HG03103 (cell line): ENCODE results near the gene DAB1.

Experiments used
- ATAC-seq: cut with Tn5 transposase; IDR thresholded peaks from one replicate; pipeline ENCODE4 v1.9.1; 2021; ENCODE audit warnings: low read depth; ENCODE audit not compliant: unreplicated experiment

The DAB1 gene

GRCh38 chr1:57423656-57424211, at the start of gene DAB1:
Gene DAB1, minus strand, starts transcription at chr1:57424060. Its CDS starts 133,030 bp downstream, at chr1:57291030.
- no peak for ATAC-seq

DNA sequence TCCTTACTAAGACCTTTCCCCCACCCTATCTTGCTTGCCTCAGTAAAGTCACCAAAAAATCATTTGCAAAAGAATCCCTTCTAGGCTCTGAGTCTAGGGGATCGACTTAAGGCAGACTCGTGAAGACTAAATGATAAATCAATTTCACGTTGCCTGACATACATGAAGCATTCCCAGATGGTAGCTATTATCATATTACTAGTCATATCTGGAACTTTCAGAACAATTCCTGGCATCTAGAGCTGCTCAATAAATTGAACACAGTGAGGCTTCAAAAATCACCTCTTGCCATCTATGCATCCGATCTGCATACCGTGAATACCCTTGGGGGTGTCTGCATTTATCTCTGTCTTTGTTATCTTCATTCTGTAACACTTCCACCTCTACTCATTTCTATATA, 49.6 kb upstream of the DAB1 start:
- ATAC-seq: no peak

- ATAC-seq: no peak
These were observed 48.1 kb upstream of the DAB1 start for GRCh38 chr1:57471995-57472394.

DNA sequence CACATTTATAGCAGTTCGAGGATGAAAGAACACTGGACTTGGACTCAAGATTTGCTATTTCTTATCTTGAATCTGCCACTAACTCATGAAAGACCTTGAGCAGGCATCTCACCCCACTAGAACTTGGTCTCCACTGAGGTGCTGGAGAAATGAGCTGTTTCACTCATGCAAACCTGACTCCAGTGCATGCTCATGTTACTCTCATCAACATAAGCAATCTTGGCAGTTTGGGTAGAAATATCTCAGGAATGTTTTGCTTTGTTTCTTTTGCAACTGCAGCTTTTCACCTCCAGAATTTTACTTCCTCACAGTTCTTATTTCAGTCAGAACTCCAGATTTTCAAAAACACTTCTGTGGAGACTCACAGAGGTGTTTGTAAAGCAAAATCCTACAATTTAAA, 46.2 kb upstream of the DAB1 start:
- ATAC-seq: no peak

DNA sequence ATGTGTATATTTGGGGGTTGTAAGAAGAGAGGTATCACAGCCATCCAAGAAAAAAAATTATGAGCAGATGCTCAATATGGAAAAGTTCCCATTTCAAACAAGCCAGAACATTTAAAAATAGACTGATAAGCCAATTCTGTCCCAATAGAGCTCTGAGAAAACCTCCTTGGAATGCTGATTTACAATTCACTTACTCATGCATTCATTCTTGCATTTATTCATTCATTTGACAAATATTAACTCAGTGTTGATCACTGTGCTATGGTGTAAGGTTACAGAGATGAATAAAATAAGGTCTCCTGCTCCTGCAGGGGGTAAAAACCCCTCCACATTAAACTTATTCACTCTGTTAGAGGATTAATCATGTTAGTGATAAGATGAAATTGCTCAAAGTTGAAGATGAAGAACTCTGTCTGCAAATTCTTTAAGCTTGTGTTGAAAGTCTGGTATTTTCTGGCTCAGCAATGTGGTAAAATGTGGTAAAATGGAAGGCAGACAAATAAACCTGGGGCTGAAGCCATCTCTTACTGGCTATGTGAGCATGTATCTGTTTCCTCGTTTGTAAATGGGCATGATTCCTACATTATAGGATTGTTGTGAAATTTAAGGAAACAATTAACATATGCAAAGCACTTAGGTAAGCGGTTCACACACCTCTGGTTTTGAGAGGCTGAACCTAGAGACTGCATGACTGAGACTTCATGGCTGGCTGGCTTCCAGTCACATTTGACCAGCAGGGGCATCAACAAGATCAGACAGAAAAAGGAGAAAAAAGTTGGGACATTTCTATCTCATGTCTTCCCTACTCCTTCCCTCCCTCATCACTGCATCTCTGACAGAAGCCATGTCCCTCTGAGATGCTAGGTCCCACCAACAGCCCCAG, 45.0 kb upstream of the DAB1 start:
- no peak for ATAC-seq

DNA sequence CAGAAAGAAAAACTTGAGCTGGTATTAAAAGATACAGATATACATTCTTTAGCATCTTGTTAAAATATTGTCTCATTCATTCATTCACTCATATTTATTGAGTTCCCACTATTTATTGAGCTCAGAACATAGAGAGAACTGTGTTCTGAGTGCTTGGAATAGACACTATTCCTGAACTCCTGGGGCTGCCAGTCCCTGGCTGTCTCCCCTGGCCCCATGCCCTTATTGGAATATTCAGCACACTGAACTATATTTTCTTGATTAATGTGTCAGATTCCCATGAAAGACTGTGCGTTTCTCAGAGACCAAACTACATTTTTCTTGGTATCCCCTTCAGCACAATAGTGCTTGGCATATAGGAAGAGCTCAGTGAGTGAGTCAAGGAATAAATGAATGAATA, 44.0 kb upstream of the DAB1 start:
- ATAC-seq: no peak

DNA sequence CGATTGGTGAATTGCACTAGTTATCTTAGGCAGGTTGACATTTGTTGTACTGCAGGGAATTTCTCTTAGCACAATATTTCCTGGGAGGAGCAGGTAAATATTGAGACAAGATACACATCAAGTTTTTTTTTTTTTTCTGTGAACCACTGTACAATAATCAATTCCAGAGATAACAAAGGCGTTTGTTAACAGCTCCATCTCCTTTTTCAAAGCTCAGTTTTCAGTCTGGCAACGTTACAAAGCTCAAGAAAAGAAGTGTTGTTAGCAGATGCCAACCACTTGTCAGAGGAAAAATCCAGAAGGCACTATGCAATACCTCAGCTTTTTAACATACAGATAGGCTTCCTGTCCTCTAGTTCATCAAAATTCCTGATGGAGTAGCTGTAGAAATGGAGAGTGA, 40.9 kb upstream of the DAB1 start:
- no peak for ATAC-seq

- no peak for ATAC-seq
These were observed 39.5 kb upstream of the DAB1 start for GRCh38 chr1:57463343-57463742.

DNA sequence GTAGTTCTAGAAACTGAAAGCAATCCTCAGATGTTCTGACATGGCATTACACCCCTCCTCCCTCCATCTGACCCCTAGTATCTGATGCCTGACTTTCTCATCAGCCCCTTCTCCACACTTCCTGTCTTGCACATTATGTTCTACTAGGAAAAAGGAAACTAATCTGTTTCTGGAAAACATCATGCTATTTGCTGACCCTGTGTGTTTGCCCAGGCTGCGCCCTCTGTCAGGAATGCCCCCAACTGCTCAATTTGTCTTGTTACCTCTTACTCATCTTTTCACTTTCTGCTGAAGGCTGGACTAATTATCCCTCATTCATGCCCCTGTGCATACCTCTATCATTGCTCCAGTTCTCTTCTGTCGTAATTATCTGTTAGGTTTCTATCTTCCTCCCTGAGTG, 37.5 kb upstream of the DAB1 start:
- ATAC-seq: no peak

GRCh38 chr1:57451516-57451915, 27.7 kb upstream of the DAB1 start:
- ATAC-seq: no peak

DNA sequence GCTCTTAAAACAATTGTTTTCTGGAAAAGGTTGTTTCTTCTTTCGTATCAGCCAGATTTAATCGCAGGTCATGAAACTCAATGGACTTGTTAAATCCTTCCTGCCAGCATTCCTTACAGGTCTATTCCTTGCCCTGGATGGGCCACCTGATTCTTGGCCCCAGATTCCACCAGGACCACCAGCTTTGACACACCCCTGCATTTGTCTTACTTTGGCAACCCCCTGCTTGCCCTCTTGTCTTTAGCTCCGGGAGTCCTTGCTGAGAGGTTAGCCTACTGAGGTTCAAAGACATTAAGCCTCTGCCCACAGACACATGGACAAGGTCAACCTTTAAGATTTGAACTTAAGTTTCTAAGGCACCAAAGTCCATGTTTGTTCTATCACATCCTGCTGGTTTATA, 27.1 kb upstream of the DAB1 start:
- ATAC-seq: no peak

DNA sequence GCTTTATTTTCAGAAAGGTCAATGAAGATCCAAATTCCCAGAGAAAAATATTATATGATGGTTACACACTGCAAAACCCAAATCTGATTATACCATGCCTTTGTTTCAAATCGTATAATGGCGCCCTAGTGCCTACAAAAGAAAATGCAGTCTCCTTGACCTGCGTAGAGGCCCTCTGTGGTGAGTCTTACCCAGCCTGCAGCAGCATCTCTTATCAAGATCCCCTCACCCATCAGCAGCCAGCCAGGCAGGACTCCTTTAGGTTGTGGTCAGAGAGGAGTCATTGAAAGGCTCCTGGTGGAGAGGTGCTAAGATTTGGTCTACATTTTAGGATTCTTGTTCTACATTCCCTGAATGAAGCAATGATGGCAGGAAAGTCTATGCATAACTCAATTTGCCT, 23.7 kb upstream of the DAB1 start:
- no peak for ATAC-seq

GRCh38 chr1:57443004-57443403, 19.1 kb upstream of the DAB1 start:
- no peak for ATAC-seq

GRCh38 chr1:57440096-57440495, 16.2 kb upstream of the DAB1 start:
- ATAC-seq: no peak

- no peak for ATAC-seq
These were observed 7.5 kb upstream of the DAB1 start for GRCh38 chr1:57431400-57431799.

GRCh38 chr1:57424231-57425027, 569 bp upstream of the DAB1 start:
- no peak for ATAC-seq

GRCh38 chr1:57423135-57423655, 665 bp downstream of the DAB1 start:
- ATAC-seq: no peak

DNA sequence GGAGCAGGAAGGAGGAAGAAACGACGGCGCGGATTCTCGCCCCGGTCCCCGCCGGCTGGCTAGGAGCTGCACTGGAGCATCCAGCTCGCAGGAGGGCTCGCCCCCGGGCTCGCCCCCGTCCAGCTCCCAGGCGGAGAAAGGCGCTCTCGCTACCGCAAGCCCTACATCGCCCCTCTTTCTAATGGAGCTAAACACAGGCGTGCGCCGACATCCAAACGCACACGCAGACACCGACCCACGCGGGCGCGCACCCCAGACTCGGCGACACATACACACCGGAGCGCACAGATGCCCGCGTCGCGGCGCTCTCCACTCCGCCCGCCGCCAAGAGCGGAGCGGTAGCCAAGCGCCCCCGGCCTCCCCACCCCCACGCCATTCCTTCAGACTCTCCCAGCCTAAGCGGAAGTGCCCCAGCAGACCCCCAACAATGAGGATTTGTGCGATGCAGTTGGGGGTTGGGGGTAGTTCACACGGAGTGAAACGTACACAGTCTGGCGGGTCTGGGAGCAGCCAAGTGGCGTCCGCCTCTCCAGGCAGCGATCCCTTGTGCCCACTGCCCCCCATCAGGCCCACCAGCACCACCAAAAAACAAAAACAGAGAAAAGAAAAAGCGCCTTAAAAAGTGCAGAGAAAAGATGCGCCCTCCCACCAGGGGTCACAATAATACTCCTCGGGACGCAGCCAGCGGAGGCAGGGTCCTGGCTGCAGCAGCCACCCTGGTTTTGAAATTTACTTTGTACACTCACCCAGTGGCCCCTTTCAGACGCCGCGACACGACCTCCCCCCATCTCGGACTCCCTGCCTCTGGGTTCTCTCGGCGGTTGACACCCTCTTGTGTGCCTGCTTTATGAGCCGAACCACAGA, 1.4 kb downstream of the DAB1 start:
- no peak for ATAC-seq

GRCh38 chr1:57421806-57422205, 2.1 kb downstream of the DAB1 start:
- no peak for ATAC-seq
